Measurements from ENCODE around the gene CHSY1. TPM values are rescaled to one million over a fixed set of nuclear protein-coding genes. Genes with fewer than 3 reads are reported as not detected.

The CHSY1 gene
- total and polyA plus RNA-seq, 10 of the 15 experiments (the other 5 are each of a cell fraction or from before 2014, with no cell fraction given) = 1.4 to 31.2 (median 10.5) TPM

GRCh38 chr15:101133181-101133460, 118.7 kb downstream of the CHSY1 start:
- intact Hi-C loops (cut with micrococcal nuclease; ENCODE audit: unreplicated experiment) = no loop called here
- no peaks in the 10 kb centered on the region for H4K20me1 ChIP-seq (ENCODE audit: control insufficient read depth, insufficient read depth)
- WGBS (ENCODE audit: insufficient coverage, insufficient replicate concordance, low lambda C conversion rate, missing lambda C conversion rate) = 87% methylated on average over 8 of the region's 8 CpGs
- in situ Hi-C loops (cut with MboI) = no loop called here
- H2AFZ ChIP-seq (ENCODE audit: control insufficient read depth, low read depth, low read length) = no peak overlapping the region
- SMC1A ChIA-PET (ENCODE audit: uncharacterized antibody, unreplicated experiment) = no interaction called here
- BruUV-seq (replicated peaks) = no TSS peak
- no peak overlapping the region for H3K4me2 ChIP-seq (ENCODE audit: control insufficient read depth, insufficient read depth)
- peaks cover 2% of the 10 kb centered on the region; the same call in 2 of the 3 replicates for H3K9me3 ChIP-seq (replicated peaks; ENCODE audit: control insufficient read depth, insufficient read depth, low read length)
- DNase-seq (ENCODE audit: low read depth, low spot score) (no peak), FAIRE-seq (no peak), ATAC-seq (no peak)
- no peaks in the 10 kb centered on the region for H3K36me3 ChIP-seq (ENCODE audit: control insufficient read depth in 2 of 2, insufficient read depth in 2 of 2, low read length in 1 of 2)
- no peak overlapping the region for H3K9ac ChIP-seq (ENCODE audit: control insufficient read depth, insufficient read depth, low read length)
- no peak overlapping the region for H3K27ac ChIP-seq (ENCODE audit: control insufficient read depth, insufficient read depth)
- RAD21 ChIA-PET (ENCODE audit: unreplicated experiment) = no interaction called here
- TF ChIP-seq ZBTB40 (IDR thresholded peaks at IDR 0.05; ENCODE audit: borderline replicate concordance) = no peak
- H3K27me3 ChIP-seq (replicated peaks in 1 of 2; ENCODE audit: control insufficient read depth in 2 of 2, insufficient read depth in 2 of 2, low read length in 1 of 2) = no peaks in the 10 kb centered on the region
- no peak overlapping the region for H3K4me3 ChIP-seq
- no peaks in the 10 kb centered on the region for H3K79me2 ChIP-seq (ENCODE audit: control insufficient read depth, insufficient read depth, low read length)
- CTCF ChIA-PET = no interaction called here
- H3K4me1 ChIP-seq (ENCODE audit: control insufficient read depth, insufficient read depth, low read length) = peaks cover 44% of the 10 kb centered on the region
- POLR2A ChIA-PET = no interaction called here

- ChIA-PET SMC1A (ENCODE audit: uncharacterized antibody, unreplicated experiment) (no interaction called here), RAD21 (ENCODE audit: unreplicated experiment) (no interaction called here), POLR2A (no interaction called here), CTCF (no interaction called here)
- ATAC-seq = no peak
- Histone ChIP-seq H3K79me2 (ENCODE audit: control insufficient read depth, insufficient read depth, low read length) (no peaks in the 10 kb centered on the region), H3K4me1 (ENCODE audit: control insufficient read depth, insufficient read depth, low read length) (peaks cover 44% of the 10 kb centered on the region), H3K9ac (ENCODE audit: control insufficient read depth, insufficient read depth, low read length) (no peak overlapping the region), H3K9me3 (replicated peaks; ENCODE audit: control insufficient read depth, insufficient read depth, low read length) (peaks cover 2% of the 10 kb centered on the region; the same call in 2 of the 3 replicates), H4K20me1 (ENCODE audit: control insufficient read depth, insufficient read depth) (no peaks in the 10 kb centered on the region), H3K36me3 (ENCODE audit: control insufficient read depth in 2 of 2, insufficient read depth in 2 of 2, low read length in 1 of 2) (no peaks in the 10 kb centered on the region), H3K27me3 (replicated peaks in 1 of 2; ENCODE audit: control insufficient read depth in 2 of 2, insufficient read depth in 2 of 2, low read length in 1 of 2) (no peaks in the 10 kb centered on the region), H3K27ac (ENCODE audit: control insufficient read depth, insufficient read depth) (no peak overlapping the region), H3K4me3 (no peak overlapping the region), H2AFZ (ENCODE audit: control insufficient read depth, low read depth, low read length) (no peak overlapping the region), H3K4me2 (ENCODE audit: control insufficient read depth, insufficient read depth) (no peak overlapping the region)
- in situ Hi-C loops (cut with MboI) (no loop called here), intact Hi-C loops (cut with micrococcal nuclease; ENCODE audit: unreplicated experiment) (no loop called here)
- BruUV-seq (replicated peaks) = no TSS peak
- DNase-seq (ENCODE audit: low read depth, low spot score) = no peak
- no peak for FAIRE-seq
- 85% methylated on average over 20 of the region's 20 CpGs for WGBS (ENCODE audit: insufficient coverage, insufficient replicate concordance, low lambda C conversion rate, missing lambda C conversion rate)
- TF ChIP-seq ZNF592 (IDR thresholded peaks at IDR 0.05) (no peak), FOXM1 (IDR thresholded peaks at IDR 0.05; ENCODE audit: low read depth, low read length) (no peak), BCL11A (IDR thresholded peaks at IDR 0.05; ENCODE audit: low read depth, low read length) (no peak), ZNF24 (IDR thresholded peaks at IDR 0.05) (no peak), MYB (IDR thresholded peaks at IDR 0.05; ENCODE audit: borderline replicate concordance, low read depth, low read length) (no peak), SMARCA5 (IDR thresholded peaks at IDR 0.05) (no peak), SPI1 (IDR thresholded peaks at IDR 0.05; ENCODE audit: borderline replicate concordance, insufficient read depth, low read depth, low read length) (no peak), NBN (IDR thresholded peaks at IDR 0.05) (no peak), SMAD5 (IDR thresholded peaks at IDR 0.05; ENCODE audit: low read depth) (no peak)
Measured at GRCh38 chr15:101132390-101133180, 119.3 kb downstream of the CHSY1 start.

Measured in GM12878 (cell line).